Measurements from ENCODE around the gene SLC45A1. TPM values are rescaled to one million over a fixed set of nuclear protein-coding genes. Genes with fewer than 3 reads are reported as not detected.

The SLC45A1 gene
- total RNA-seq, 1 experiment from 2014 or later, result 0.20 TPM

DNA sequence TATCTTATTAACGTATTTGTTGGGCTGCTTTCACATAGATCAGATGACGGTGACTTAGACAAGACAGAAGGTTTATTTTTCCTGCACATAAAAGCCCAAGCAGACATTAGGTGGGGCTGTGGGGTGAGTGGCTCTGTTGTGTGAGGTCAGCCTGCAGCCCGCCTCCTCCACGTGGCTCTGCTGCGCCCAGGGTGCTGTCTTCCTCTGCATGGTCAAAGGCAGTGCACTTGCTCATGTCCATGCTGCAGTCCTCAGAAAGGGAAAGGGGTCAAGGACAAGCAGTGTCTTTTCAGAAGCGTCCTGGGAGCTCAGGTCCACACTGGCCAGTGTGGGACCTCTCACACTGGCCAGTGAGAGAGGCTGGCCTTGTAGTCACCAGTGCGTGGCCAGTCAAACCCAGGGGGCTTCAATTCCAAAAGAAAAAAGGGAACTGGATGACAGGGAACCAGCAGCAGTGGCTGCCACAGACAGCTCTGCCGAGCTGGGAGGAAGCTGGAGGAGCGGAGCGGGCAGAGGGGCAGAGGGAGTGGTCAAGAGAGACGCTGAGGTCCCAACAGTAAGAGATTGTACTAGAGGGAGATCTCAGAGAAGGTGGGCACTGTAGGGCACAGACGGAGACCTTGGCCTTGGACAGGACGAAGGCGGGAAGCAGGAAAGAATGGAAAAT is 35.9 kb upstream of the SLC45A1 start:
- TF ChIP-seq, protein P1, sequence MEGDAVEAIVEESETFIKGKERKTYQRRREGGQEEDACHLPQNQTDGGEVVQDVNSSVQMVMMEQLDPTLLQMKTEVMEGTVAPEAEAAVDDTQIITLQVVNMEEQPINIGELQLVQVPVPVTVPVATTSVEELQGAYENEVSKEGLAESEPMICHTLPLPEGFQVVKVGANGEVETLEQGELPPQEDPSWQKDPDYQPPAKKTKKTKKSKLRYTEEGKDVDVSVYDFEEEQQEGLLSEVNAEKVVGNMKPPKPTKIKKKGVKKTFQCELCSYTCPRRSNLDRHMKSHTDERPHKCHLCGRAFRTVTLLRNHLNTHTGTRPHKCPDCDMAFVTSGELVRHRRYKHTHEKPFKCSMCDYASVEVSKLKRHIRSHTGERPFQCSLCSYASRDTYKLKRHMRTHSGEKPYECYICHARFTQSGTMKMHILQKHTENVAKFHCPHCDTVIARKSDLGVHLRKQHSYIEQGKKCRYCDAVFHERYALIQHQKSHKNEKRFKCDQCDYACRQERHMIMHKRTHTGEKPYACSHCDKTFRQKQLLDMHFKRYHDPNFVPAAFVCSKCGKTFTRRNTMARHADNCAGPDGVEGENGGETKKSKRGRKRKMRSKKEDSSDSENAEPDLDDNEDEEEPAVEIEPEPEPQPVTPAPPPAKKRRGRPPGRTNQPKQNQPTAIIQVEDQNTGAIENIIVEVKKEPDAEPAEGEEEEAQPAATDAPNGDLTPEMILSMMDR (conservative IDR thresholded peaks at IDR 0.05), result no peak
- TF ChIP-seq EZH2 (IDR thresholded peaks at IDR 0.05; ENCODE audit: low read depth), result no peak
- H2AFZ ChIP-seq, result no peak overlapping the region
- no peaks in the 10 kb centered on the region for H3K4me1 ChIP-seq (replicated peaks; ENCODE audit: insufficient read depth)
- BruUV-seq (replicated peaks), result no TSS peak
- intact Hi-C loops (cut with micrococcal nuclease; ENCODE audit: unreplicated experiment), result no loop called here
- no peak overlapping the region for H3K4me2 ChIP-seq
- no peaks in the 10 kb centered on the region for H3K27me3 ChIP-seq (ENCODE audit: insufficient read depth, low read depth)
- DNase-seq, result no peak
- H3K9me3 ChIP-seq (ENCODE audit: insufficient read depth, low read depth), result no peaks in the 10 kb centered on the region
- no peaks in the 10 kb centered on the region for H3K9me2 ChIP-seq (ENCODE audit: insufficient read depth)
- ChIA-PET CTCF (no interaction called here), POLR2A (ENCODE audit: unreplicated experiment) (no interaction called here)
- no peaks in the 10 kb centered on the region for H3K79me2 ChIP-seq (ENCODE audit: low read depth)
- H3F3A ChIP-seq (ENCODE audit: insufficient read depth, low read depth), result no peaks in the 10 kb centered on the region
- H3K27ac ChIP-seq, result no peak overlapping the region
- no peaks in the 10 kb centered on the region for H4K20me1 ChIP-seq (ENCODE audit: insufficient read depth)
- H3K36me3 ChIP-seq (ENCODE audit: low read depth), result no peaks in the 10 kb centered on the region
- no peak overlapping the region for H3K4me3 ChIP-seq

DNA sequence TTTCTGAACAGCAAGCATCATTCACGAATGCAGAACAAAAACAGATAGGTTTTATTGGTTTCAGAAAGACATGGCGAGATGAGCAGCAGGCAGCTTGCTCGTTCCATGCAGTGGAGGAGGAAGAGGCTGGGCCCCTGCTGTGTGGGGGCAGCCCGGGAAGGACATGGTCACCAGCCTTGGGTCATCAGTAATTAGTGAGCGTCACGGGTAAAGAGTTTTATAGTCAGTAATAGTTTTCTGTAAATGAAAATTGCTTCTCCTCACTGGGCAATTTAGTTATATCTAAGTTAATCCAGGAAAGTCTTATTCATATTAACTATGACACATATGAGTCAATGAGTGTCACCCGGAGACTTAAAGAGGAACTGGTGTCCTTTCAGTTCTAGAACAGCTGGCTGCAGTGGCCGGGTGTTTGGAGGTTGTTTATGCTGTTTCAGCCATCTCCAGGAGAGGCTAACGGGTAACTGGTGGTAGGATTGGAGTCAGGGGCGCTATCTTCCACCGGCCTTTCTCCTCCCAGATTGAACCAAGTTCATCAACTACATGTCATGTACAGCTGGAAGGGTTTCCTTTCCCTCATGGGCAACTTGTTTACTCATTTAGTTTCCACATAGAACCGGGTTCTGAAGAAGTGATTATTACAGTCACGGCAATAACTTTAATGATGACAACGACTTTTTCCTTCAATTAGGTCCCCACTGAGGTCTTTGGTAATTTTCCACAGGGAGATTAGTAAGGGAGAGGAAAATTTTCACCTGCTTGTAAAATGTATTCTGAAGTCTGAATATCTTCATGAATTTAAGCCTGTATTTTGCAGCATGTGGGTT is 34.6 kb upstream of the SLC45A1 start:
- H2AFZ ChIP-seq, result no peak overlapping the region

DNA sequence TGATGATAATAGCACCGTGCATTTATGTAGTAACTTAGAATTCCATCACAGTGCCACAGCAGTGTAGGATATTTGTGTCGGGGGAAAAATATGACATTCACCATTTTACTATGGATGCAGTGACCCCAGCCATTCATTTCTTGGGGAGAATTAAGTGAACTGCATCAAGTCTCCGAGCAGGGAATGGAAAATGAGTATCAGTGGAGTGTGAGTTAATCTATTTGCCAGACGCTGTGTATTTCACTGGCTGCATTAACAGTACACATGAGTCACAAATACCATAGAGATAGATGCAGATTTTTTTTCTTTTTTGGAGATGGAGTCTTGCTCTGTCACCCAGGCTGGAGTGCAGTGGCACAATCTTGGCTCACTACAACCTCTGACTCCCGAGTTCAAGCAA is 33.8 kb upstream of the SLC45A1 start:
- Histone ChIP-seq H3K4me2 (no peak overlapping the region), H3K27me3 (ENCODE audit: insufficient read depth, low read depth) (no peaks in the 10 kb centered on the region), H3K9me3 (ENCODE audit: insufficient read depth, low read depth) (no peaks in the 10 kb centered on the region), H3F3A (ENCODE audit: insufficient read depth, low read depth) (no peaks in the 10 kb centered on the region), H3K4me1 (replicated peaks; ENCODE audit: insufficient read depth) (no peaks in the 10 kb centered on the region), H3K79me2 (ENCODE audit: low read depth) (no peaks in the 10 kb centered on the region), H3K9me2 (ENCODE audit: insufficient read depth) (no peaks in the 10 kb centered on the region), H3K27ac (no peak overlapping the region), H4K20me1 (ENCODE audit: insufficient read depth) (no peaks in the 10 kb centered on the region), H3K4me3 (no peak overlapping the region), H2AFZ (no peak overlapping the region), H3K36me3 (ENCODE audit: low read depth) (no peaks in the 10 kb centered on the region)
- ChIA-PET CTCF (no interaction called here), POLR2A (ENCODE audit: unreplicated experiment) (no interaction called here)
- TF ChIP-seq, protein P1 (conservative IDR thresholded peaks at IDR 0.05), result no peak
- no peak for TF ChIP-seq EZH2 (IDR thresholded peaks at IDR 0.05; ENCODE audit: low read depth)
- BruUV-seq (replicated peaks), result no TSS peak
- intact Hi-C loops (cut with micrococcal nuclease; ENCODE audit: unreplicated experiment), result no loop called here
- no peak for DNase-seq

More for the DNA sequence above, 34.6 kb upstream of the SLC45A1 start:
- no peaks in the 10 kb centered on the region for H3K4me1 ChIP-seq (replicated peaks; ENCODE audit: insufficient read depth)
- POLR2A ChIA-PET (ENCODE audit: unreplicated experiment), result no interaction called here
- TF ChIP-seq EZH2 (IDR thresholded peaks at IDR 0.05; ENCODE audit: low read depth), result no peak
- TF ChIP-seq, protein P1 (conservative IDR thresholded peaks at IDR 0.05), result no peak
- H3K79me2 ChIP-seq (ENCODE audit: low read depth), result no peaks in the 10 kb centered on the region
- no peak overlapping the region for H3K4me3 ChIP-seq
- H4K20me1 ChIP-seq (ENCODE audit: insufficient read depth), result no peaks in the 10 kb centered on the region
- H3K36me3 ChIP-seq (ENCODE audit: low read depth), result no peaks in the 10 kb centered on the region
- H3K27ac ChIP-seq, result no peak overlapping the region
- no peaks in the 10 kb centered on the region for H3K9me3 ChIP-seq (ENCODE audit: insufficient read depth, low read depth)
- H3K9me2 ChIP-seq (ENCODE audit: insufficient read depth), result no peaks in the 10 kb centered on the region
- CTCF ChIA-PET, result no interaction called here
- no peaks in the 10 kb centered on the region for H3K27me3 ChIP-seq (ENCODE audit: insufficient read depth, low read depth)
- intact Hi-C loops (cut with micrococcal nuclease; ENCODE audit: unreplicated experiment), result no loop called here
- no TSS peak for BruUV-seq (replicated peaks)
- no peaks in the 10 kb centered on the region for H3F3A ChIP-seq (ENCODE audit: insufficient read depth, low read depth)
- H3K4me2 ChIP-seq, result no peak overlapping the region
- DNase-seq, result no peak

Data from PC-9 (cell line).